Hepatocyte (in vitro differentiated cells): ENCODE results near the gene UBE2O. TPM values are rescaled to one million over a fixed set of nuclear protein-coding genes. Genes with fewer than 3 reads are reported as not detected.

Experiments
- DNase-seq: peaks from one replicate; pipeline ENCODE4 v3.0.0-alpha.2; 2016; ENCODE audit warnings: low spot score
- H2AFZ ChIP-seq: fragments of 200-600 bp; sonication (generic); 2 replicates; pipeline ENCODE4 v1.6.0; 2016; ENCODE audit warnings: antibody characterized with exemption, mild to moderate bottlenecking
- H3K27ac ChIP-seq: fragments of 200-600 bp; sonication (generic); 2 replicates; pipeline ENCODE4 v1.5.1; 2016; ENCODE audit warnings: mild to moderate bottlenecking
- H3K27me3 ChIP-seq: fragments of 200-600 bp; sonication (generic); 2 replicates; pipeline ENCODE4 v1.6.1; 2016
- H3K36me3 ChIP-seq: fragments of 200-600 bp; sonication (generic); replicated peaks from 2 replicates; pipeline ENCODE4 v1.5.1; 2016; ENCODE audit warnings: low read depth; ENCODE audit not compliant: insufficient read depth
- H3K4me1 ChIP-seq: fragments of 200-600 bp; sonication (generic); 2 replicates; pipeline ENCODE4 v1.5.1; 2016; ENCODE audit warnings: mild to moderate bottlenecking, moderate library complexity; ENCODE audit not compliant: insufficient read depth
- H3K4me2 ChIP-seq: fragments of 200-600 bp; sonication (generic); 2 replicates; pipeline ENCODE4 v1.6.0; 2016
- H3K4me3 ChIP-seq: fragments of 200-600 bp; sonication (generic); 2 replicates; pipeline ENCODE4 v1.5.1; 2016; ENCODE audit warnings: mild to moderate bottlenecking
- H3K79me2 ChIP-seq: fragments of 200-600 bp; sonication (generic); 2 replicates; pipeline ENCODE4 v1.6.0; 2017; ENCODE audit warnings: mild to moderate bottlenecking
- H3K9me2 ChIP-seq: fragments of 200-600 bp; sonication (generic); replicated peaks from 2 replicates; pipeline ENCODE4 v1.6.0; 2017; ENCODE audit warnings: mild to moderate bottlenecking; ENCODE audit not compliant: insufficient read depth
- H3K9me3 ChIP-seq: fragments of 200-600 bp; sonication (generic); 2 replicates; pipeline ENCODE4 v1.5.1; 2016; ENCODE audit warnings: low read depth, mild to moderate bottlenecking
- H4K20me1 ChIP-seq: fragments of 200-600 bp; sonication (generic); 2 replicates; pipeline ENCODE4 v1.6.0; 2016; ENCODE audit warnings: mild to moderate bottlenecking; ENCODE audit not compliant: insufficient read depth, poor library complexity, severe bottlenecking
- CTCF ChIP-seq: fragments of 200-600 bp; sonication (generic); IDR thresholded peaks from 2 replicates; pipeline ENCODE4 v1.5.1; 2016; ENCODE audit warnings: antibody characterized with exemption, mild to moderate bottlenecking; ENCODE audit not compliant: poor library complexity
- EZH2 ChIP-seq: fragments of 200-600 bp; sonication (generic); IDR thresholded peaks from 2 replicates; pipeline ENCODE4 v1.6.1; 2016; ENCODE audit warnings: antibody characterized with exemption, mild to moderate bottlenecking, borderline replicate concordance
- EZH2phosphoT487 ChIP-seq: fragments of 200-600 bp; sonication (generic); IDR thresholded peaks from one replicate; pipeline ENCODE4 v1.6.1; 2018; ENCODE audit warnings: antibody characterized with exemption, mild to moderate bottlenecking, low read depth, moderate library complexity; ENCODE audit not compliant: unreplicated experiment, severe bottlenecking
- WGBS: methylation state at CpG from one replicate; pipeline ENCODE4 v1.1.6; 2016; ENCODE audit warnings: low lambda C conversion rate; ENCODE audit errors: missing lambda C conversion rate; 5-methylcytosine and 5-hydroxymethylcytosine counted together
- polyA plus RNA-seq: library from polyadenylated mRNA; unstranded; fragments of >200 nt; fragmentation: Nextera tagmentation; extraction: Ambion mirVana; gene quantifications from 2 replicates; pipeline ENCODE4 v1.2.1, GENCODE V29; 2016
- total RNA-seq: library from RNA; depleted of rRNA; stranded (reverse); fragments of >200 nt; gene quantifications from 2 replicates; pipeline ENCODE4 v1.2.3, GENCODE V29; 2014

The UBE2O gene
- total and polyA plus RNA-seq, 2 experiments from 2014 or later = 9.7 to 15.2 TPM

GRCh38 chr17:76490112-76490710, 37.3 kb upstream of the UBE2O start:
- no peak overlapping the region for H3K4me2 ChIP-seq
- H3K9me3 ChIP-seq = no peaks in the 10 kb centered on the region
- TF ChIP-seq CTCF (no peak), EZH2 (no peak), EZH2phosphoT487 (no peak)
- H3K27me3 ChIP-seq = no peaks in the 10 kb centered on the region
- no peaks in the 10 kb centered on the region for H3K79me2 ChIP-seq
- H3K36me3 ChIP-seq = no peaks in the 10 kb centered on the region
- H4K20me1 ChIP-seq = no peaks in the 10 kb centered on the region
- H3K4me1 ChIP-seq = peaks cover 19% of the 10 kb centered on the region
- WGBS = 78% methylated on average over 10 of the region's 10 CpGs
- no peak overlapping the region for H2AFZ ChIP-seq
- DNase-seq = no peak
- H3K4me3 ChIP-seq = no peak overlapping the region
- H3K27ac ChIP-seq = no peak overlapping the region
- no peaks in the 10 kb centered on the region for H3K9me2 ChIP-seq

- no peaks in the 10 kb centered on the region for H3K79me2 ChIP-seq
- no peak for DNase-seq
- no peaks in the 10 kb centered on the region for H3K27me3 ChIP-seq
- peaks cover 8% of the 10 kb centered on the region for H3K4me1 ChIP-seq
- no peaks in the 10 kb centered on the region for H3K36me3 ChIP-seq
- no peak overlapping the region for H3K4me3 ChIP-seq
- H4K20me1 ChIP-seq = no peaks in the 10 kb centered on the region
- no peak for TF ChIP-seq CTCF
- TF ChIP-seq EZH2phosphoT487 = no peak
- TF ChIP-seq EZH2 = no peak
- 96% methylated on average over 22 of the region's 22 CpGs for WGBS
- no peaks in the 10 kb centered on the region for H3K9me3 ChIP-seq
- no peak overlapping the region for H3K4me2 ChIP-seq
- H3K9me2 ChIP-seq = no peaks in the 10 kb centered on the region
- H3K27ac ChIP-seq = no peak overlapping the region
- no peak overlapping the region for H2AFZ ChIP-seq
Measured at GRCh38 chr17:76487451-76488192, 34.7 kb upstream of the UBE2O start.

GRCh38 chr17:76485569-76485968, 32.6 kb upstream of the UBE2O start:
- no peaks in the 10 kb centered on the region for H3K27me3 ChIP-seq
- no peaks in the 10 kb centered on the region for H3K79me2 ChIP-seq
- no peak overlapping the region for H3K27ac ChIP-seq
- H4K20me1 ChIP-seq = no peaks in the 10 kb centered on the region
- no peaks in the 10 kb centered on the region for H3K36me3 ChIP-seq
- no peak overlapping the region for H2AFZ ChIP-seq
- H3K4me2 ChIP-seq = no peak overlapping the region
- TF ChIP-seq EZH2 (no peak), CTCF (no peak), EZH2phosphoT487 (no peak)
- WGBS = 77% methylated on average over 11 of the region's 11 CpGs
- no peaks in the 10 kb centered on the region for H3K9me3 ChIP-seq
- H3K9me2 ChIP-seq = no peaks in the 10 kb centered on the region
- H3K4me3 ChIP-seq = no peak overlapping the region
- no peaks in the 10 kb centered on the region for H3K4me1 ChIP-seq
- DNase-seq = no peak
